Mucosa of rectum (tissue), 2 donors: ENCODE data around the gene DAND5.

Experiments used
- H3K27ac ChIP-seq, 2 donors: one replicate each; pipeline ENCODE4 v1.7.0; 2013; ENCODE audit warnings: inconsistent platforms in 2 of 2, low read depth in 2 of 2, low read length in 2 of 2
- H3K27me3 ChIP-seq, 2 donors: one replicate each; pipeline ENCODE4 v1.7.0; 2013; ENCODE audit warnings: low read length in 2 of 2; ENCODE audit not compliant: control insufficient read depth in 2 of 2, insufficient read depth in 2 of 2
- H3K36me3 ChIP-seq, 2 donors: one replicate each; pipeline ENCODE4 v1.7.0; 2013; ENCODE audit warnings: low read length in 2 of 2; ENCODE audit not compliant: control insufficient read depth in 2 of 2, insufficient read depth in 2 of 2
- H3K4me1 ChIP-seq, 2 donors: one replicate each; pipeline ENCODE4 v1.7.0; 2013; ENCODE audit warnings: low read length in 2 of 2, mild to moderate bottlenecking in 1 of 2; ENCODE audit not compliant: control insufficient read depth in 2 of 2, insufficient read depth in 2 of 2
- H3K4me3 ChIP-seq, 2 donors: one replicate each; pipeline ENCODE4 v1.7.0; 2013; ENCODE audit warnings: low read length in 2 of 2
- H3K9ac ChIP-seq, 2 donors: one replicate each; pipeline ENCODE4 v1.7.0; 2013; ENCODE audit warnings: low read length in 2 of 2, low read depth in 1 of 2, mild to moderate bottlenecking in 1 of 2
- H3K9me3 ChIP-seq, 2 donors: one replicate each; pipeline ENCODE4 v1.7.0; 2013; ENCODE audit warnings: low read length in 2 of 2; ENCODE audit not compliant: control insufficient read depth in 2 of 2
- donor health status: healthy.
- donor health status: Normal muscosa, but diverticular disease.

The DAND5 gene

GRCh38 chr19:13022859-13023636 is 53.7 kb downstream of the DAND5 start:
- Histone ChIP-seq H3K4me1 (peaks cover 42 to 62% of the 10 kb centered on the region in 2 donors), H3K36me3 (no peaks in the 10 kb centered on the region), H3K27ac (peak overlapping the region; percentile 86 to 90), H3K9me3 (no peaks in the 10 kb centered on the region), H3K9ac (peak overlapping the region in 1 of 2 donors; percentile 72), H3K27me3 (no peaks in the 10 kb centered on the region), H3K4me3 (peak overlapping the region; percentile 51 to 71)

GRCh38 chr19:13023656-13024055 is 54.3 kb downstream of the DAND5 start:
- H3K36me3 ChIP-seq = peaks cover 2 to 6% of the 10 kb centered on the region in 2 donors
- peaks cover 46 to 68% of the 10 kb centered on the region in 2 donors for H3K4me1 ChIP-seq
- peak overlapping the region in 1 of 2 donors; percentile 72 for H3K9ac ChIP-seq
- peak overlapping the region; percentile 86 to 90 for H3K27ac ChIP-seq
- peak overlapping the region; percentile 51 to 80 for H3K4me3 ChIP-seq
- H3K27me3 ChIP-seq = no peaks in the 10 kb centered on the region
- H3K9me3 ChIP-seq = no peaks in the 10 kb centered on the region
